GM12878 (cell line): ENCODE results near the gene EIF5B. TPM values are rescaled to one million over a fixed set of nuclear protein-coding genes. Genes with fewer than 3 reads are reported as not detected.

ENCODE experiments used
- ATAC-seq: fragments of 200-7000 bp; cut with Tn5 transposase; 3 replicates; pipeline ENCODE4 v1.9.1; 2020; ENCODE audit warnings: mild to moderate bottlenecking, moderate library complexity
- BruUV-seq: library from RNA; stranded (reverse); fragments of 400-500 nt; replicated peaks from 2 replicates; lab custom pipeline; 2021; lab: Mats Ljungman, UMichigan
- CTCF ChIA-PET: fragments of 300-600 bp; sonication (Branson Sonifier 250); formaldehyde crosslinking; extraction: SDS; loops from one replicate; lab custom pipeline; 2021; ENCODE audit warnings: inconsistent platforms; lab: Yijun Ruan, JAX
- POLR2A ChIA-PET: fragments of 350-600 bp; formaldehyde crosslinking; extraction: SDS; loops from one replicate; lab custom pipeline; 2021; ENCODE audit warnings: inconsistent platforms; lab: Charles Lee
- RAD21 ChIA-PET: fragments of 300-600 bp; sonication (Branson Sonifier 250); formaldehyde crosslinking; loops from one replicate; lab custom pipeline; 2023; ENCODE audit warnings: antibody characterized with exemption; ENCODE audit not compliant: unreplicated experiment; lab: Charles Lee
- SMC1A ChIA-PET: fragments of 300-600 bp; sonication (Branson Sonifier 250); formaldehyde crosslinking; loops from one replicate; lab custom pipeline; 2023; ENCODE audit not compliant: unreplicated experiment, uncharacterized antibody; lab: Charles Lee
- DNase-seq: peaks from one replicate; pipeline ENCODE4 v3.0.0-alpha.2; 2011; ENCODE audit warnings: low read depth, low spot score
- FAIRE-seq: peaks from 3 replicates; lab custom pipeline; 2011; peaks lifted over from hg19 to GRCh38; lab: Jason Lieb, UNC
- H2AFZ ChIP-seq: 2 replicates; pipeline ENCODE4 v1.6.0; 2011; ENCODE audit warnings: low read depth, low read length, control low read depth; ENCODE audit not compliant: control insufficient read depth
- H3K27ac ChIP-seq: 2 replicates; pipeline ENCODE4 v1.5.1; 2011; ENCODE audit warnings: control low read depth; ENCODE audit not compliant: control insufficient read depth, insufficient read depth
- H3K27me3 ChIP-seq, 2 experiments: replicated peaks in 1 of 2; 2 replicates each; pipeline versions ENCODE4 v1.6.0 to v1.6.1; 2011; ENCODE audit warnings: low read length in 1 of 2; ENCODE audit not compliant: control insufficient read depth in 2 of 2, insufficient read depth in 2 of 2
- H3K36me3 ChIP-seq, 2 experiments: 2 replicates each; pipeline ENCODE4 v1.5.1; 2011; ENCODE audit warnings: low read length in 1 of 2; ENCODE audit not compliant: control insufficient read depth in 2 of 2, insufficient read depth in 2 of 2
- H3K4me1 ChIP-seq: 2 replicates; pipeline ENCODE4 v1.6.1; 2011; ENCODE audit warnings: mild to moderate bottlenecking, low read length, moderate library complexity, mixed read lengths; ENCODE audit not compliant: control insufficient read depth, insufficient read depth
- H3K4me2 ChIP-seq: 2 replicates; pipeline ENCODE4 v1.6.0; 2011; ENCODE audit warnings: control low read depth; ENCODE audit not compliant: control insufficient read depth, insufficient read depth
- H3K4me3 ChIP-seq: fragments of 200-600 bp; sonication (generic); 2 replicates; pipeline ENCODE4 v1.5.1; 2016
- H3K79me2 ChIP-seq: 2 replicates; pipeline ENCODE4 v1.6.0; 2011; ENCODE audit warnings: low read length; ENCODE audit not compliant: control insufficient read depth, insufficient read depth
- H3K9ac ChIP-seq: 2 replicates; pipeline ENCODE4 v1.8.0; 2011; ENCODE audit warnings: low read length, control low read depth, mixed read lengths; ENCODE audit not compliant: control insufficient read depth, insufficient read depth
- H3K9me3 ChIP-seq: replicated peaks from 3 replicates; pipeline ENCODE4 v1.5.1; 2011; ENCODE audit warnings: mild to moderate bottlenecking, low read length; ENCODE audit not compliant: control insufficient read depth, insufficient read depth
- H4K20me1 ChIP-seq: 2 replicates; pipeline ENCODE4 v1.6.0; 2011; ENCODE audit not compliant: control insufficient read depth, insufficient read depth
- JUNB ChIP-seq: IDR thresholded peaks from 2 replicates; pipeline ENCODE4 v1.6.1; 2016; ENCODE audit warnings: antibody characterized with exemption, mild to moderate bottlenecking
- NFYB ChIP-seq: IDR thresholded peaks from 2 replicates; pipeline ENCODE4 v1.6.1; 2011; ENCODE audit warnings: low read depth, mild to moderate bottlenecking, low read length, improper control_type of control experiment, moderate library complexity; ENCODE audit not compliant: insufficient read depth
- PAX8 ChIP-seq: fragments of 450-650 bp; IDR thresholded peaks from 2 replicates; pipeline ENCODE4 v1.6.1; 2017; ENCODE audit warnings: mild to moderate bottlenecking, moderate library complexity
- RAD21 ChIP-seq: IDR thresholded peaks from 2 replicates; pipeline ENCODE4 v1.6.1; 2011; ENCODE audit warnings: mild to moderate bottlenecking, low read depth, low read length, moderate library complexity; ENCODE audit not compliant: insufficient read depth
- SPI1 ChIP-seq: IDR thresholded peaks from 2 replicates; pipeline ENCODE4 v1.6.1; 2011; ENCODE audit warnings: low read depth, mild to moderate bottlenecking, low read length, moderate library complexity, borderline replicate concordance; ENCODE audit not compliant: insufficient read depth
- SREBF2 ChIP-seq: IDR thresholded peaks from 2 replicates; pipeline ENCODE4 v1.6.1; 2012; ENCODE audit warnings: mild to moderate bottlenecking, low read length
- WGBS: methylation state at CpG from one replicate; pipeline ENCODE4 v1.1.6; 2016; ENCODE audit warnings: low lambda C conversion rate; ENCODE audit not compliant: insufficient replicate concordance, insufficient coverage; ENCODE audit errors: missing lambda C conversion rate; 5-methylcytosine and 5-hydroxymethylcytosine counted together
- in situ Hi-C: fragments of 300-500 bp; cut with MboI; formaldehyde crosslinking; loops from 9 replicates; pipeline ENCODE4 v1.14.3; 2018; ENCODE audit warnings: mixed read lengths
- intact Hi-C: fragments of 100-400 bp; cut with micrococcal nuclease; formaldehyde crosslinking; loops from one replicate; pipeline ENCODE4 v1.14.2; 2022; ENCODE audit not compliant: unreplicated experiment
- polyA plus RNA-seq, 11 experiments: library from polyadenylated mRNA; depleted of rRNA in 4 of 11; unstranded in 6 of 11; stranded (reverse) in 5 of 11; fragments of >200 nt; fragmentation: Nextera tagmentation in 4 of 11; fragmentation: Illumina TruSeq in 1 of 11; extraction: Ambion mirVana in 4 of 11; extraction: Trizol in 1 of 11; gene quantifications; 1 replicate in 1 of 11; 2 replicates in 10 of 11; pipeline versions ENCODE4 v1.2.1 to v1.2.3, GENCODE V29; 2011 to 2016; ENCODE audit warnings: inconsistent platforms in 2 of 11, missing spikeins in 2 of 11, low read depth in 1 of 11
- total RNA-seq, 4 experiments: library from RNA; depleted of rRNA in 3 of 4; stranded (reverse); fragments of >200 nt in 3 of 4; fragmentation: Illumina TruSeq in 1 of 4; extraction: Trizol in 1 of 4; gene quantifications; 2 replicates each; pipeline versions ENCODE4 v1.2.1 to v1.2.3, GENCODE V29; 2013 to 2021

Gene EIF5B
- total and polyA plus RNA-seq, 10 of the 15 experiments (the other 5 are each of a cell fraction or from before 2014, with no cell fraction given): 21.7 to 119 (median 40.8) TPM

- no peaks in the 10 kb centered on the region for H3K4me1 ChIP-seq
- no peaks in the 10 kb centered on the region for H3K9me3 ChIP-seq
- no peak overlapping the region for H3K4me3 ChIP-seq
- RAD21 ChIA-PET: no interaction called here
- FAIRE-seq: no peak
- in situ Hi-C loops (no loop called here), intact Hi-C loops (no loop called here)
- DNase-seq: no peak
- CTCF ChIA-PET: interaction anchor here (0.9 to 1.6 kb wide), 5 partner anchors 10 to 87 kb away, joined by 3 to 4 read pairs (median 4); no protein-coding TSS in a partner anchor
- no peak overlapping the region for H3K9ac ChIP-seq
- H2AFZ ChIP-seq: no peak overlapping the region
- POLR2A ChIA-PET: interaction anchor here (0.5 to 1.6 kb wide), 3 partner anchors 13 to 68 kb away, joined by 4 to 5 read pairs (median 4); partner anchors contain the start of gene EIF5B
- no peaks in the 10 kb centered on the region for H4K20me1 ChIP-seq
- WGBS: 65% methylated on average over 4 of the region's 4 CpGs
- H3K27me3 ChIP-seq: no peaks in the 10 kb centered on the region
- no TSS peak for BruUV-seq
- ATAC-seq: peak; percentile 27; the same call in 2 of the 3 replicates
- no peak overlapping the region for H3K4me2 ChIP-seq
- H3K27ac ChIP-seq: no peak overlapping the region
- TF ChIP-seq JUNB: no peak
- TF ChIP-seq RAD21: peak; percentile 23; the same call in 1 of the 2 replicates
- TF ChIP-seq PAX8: no peak
- TF ChIP-seq NFYB: no peak
- peaks cover 4 to 38% of the 10 kb centered on the region in 2 experiments for H3K36me3 ChIP-seq
- SMC1A ChIA-PET: interaction anchor here (1.0 to 1.4 kb wide), 3 partner anchors 9 to 46 kb away, joined by 3 to 6 read pairs (median 3); no protein-coding TSS in a partner anchor
- H3K79me2 ChIP-seq: no peaks in the 10 kb centered on the region
These were observed 66.3 kb downstream of the EIF5B start for GRCh38 chr2:99403524-99403923.

GRCh38 chr2:99404039-99404796, 67.0 kb downstream of the EIF5B start:
- whole genome bisulfite sequencing: 99% methylated on average over 8 of the region's 8 CpGs
- ChIA-PET CTCF (interaction anchor here (0.5 to 1.4 kb wide), 5 partner anchors 24 to 87 kb away, joined by 3 to 4 read pairs (median 3); no protein-coding TSS in a partner anchor), SMC1A (interaction anchor here (1.0 to 1.4 kb wide), 3 partner anchors 8 to 47 kb away, joined by 3 to 6 read pairs (median 3); no protein-coding TSS in a partner anchor)

More at GRCh38 chr2:99404039-99404796, 67.0 kb downstream of the EIF5B start:
- FAIRE-seq: no peak
- BruUV-seq: no TSS peak
- H3K9ac ChIP-seq: no peak overlapping the region
- H3K4me2 ChIP-seq: no peak overlapping the region
- no peaks in the 10 kb centered on the region for H3K9me3 ChIP-seq
- H3K27me3 ChIP-seq: no peaks in the 10 kb centered on the region
- H4K20me1 ChIP-seq: no peaks in the 10 kb centered on the region
- H3K4me3 ChIP-seq: no peak overlapping the region
- ChIA-PET RAD21 (no interaction called here), POLR2A (interaction anchor here (0.5 to 1.6 kb wide), 3 partner anchors 14 to 1738 kb away, joined by 3 to 5 read pairs (median 4); no protein-coding TSS in a partner anchor)
- H3K36me3 ChIP-seq: peaks cover 4 to 37% of the 10 kb centered on the region in 2 experiments
- H3K4me1 ChIP-seq: no peaks in the 10 kb centered on the region
- 0 out of 2 replicates have a peak, but pooled peaks have one; percentile 14 for TF ChIP-seq SPI1
- TF ChIP-seq SREBF2: no peak
- DNase-seq: no peak
- intact Hi-C loops: no loop called here
- H3K27ac ChIP-seq: no peak overlapping the region
- H2AFZ ChIP-seq: no peak overlapping the region
- in situ Hi-C loops: no loop called here
- ATAC-seq: no peak
- H3K79me2 ChIP-seq: no peaks in the 10 kb centered on the region
